Stimulated activated CD4-positive, alpha-beta T cell treated with anti-CD3 and anti-CD28 coated beads, Interleukin-4, amount 100 ng/mL, for 4 hours (primary cell): Measurements from ENCODE around the gene C17orf100.
A peak's percentile ranks its signal among the peaks of the same experiment; 100 is the strongest.
"Not testable (repeated sequence)": the region's sequence is repeated elsewhere in the genome, so short reads cannot be mapped to it uniquely, and the experiment has no call there.

Experiments
- DNase-seq, 2 experiments: peaks; one replicate each; pipeline ENCODE4 v3.0.0-alpha.2; 2020

The C17orf100 gene

DNA sequence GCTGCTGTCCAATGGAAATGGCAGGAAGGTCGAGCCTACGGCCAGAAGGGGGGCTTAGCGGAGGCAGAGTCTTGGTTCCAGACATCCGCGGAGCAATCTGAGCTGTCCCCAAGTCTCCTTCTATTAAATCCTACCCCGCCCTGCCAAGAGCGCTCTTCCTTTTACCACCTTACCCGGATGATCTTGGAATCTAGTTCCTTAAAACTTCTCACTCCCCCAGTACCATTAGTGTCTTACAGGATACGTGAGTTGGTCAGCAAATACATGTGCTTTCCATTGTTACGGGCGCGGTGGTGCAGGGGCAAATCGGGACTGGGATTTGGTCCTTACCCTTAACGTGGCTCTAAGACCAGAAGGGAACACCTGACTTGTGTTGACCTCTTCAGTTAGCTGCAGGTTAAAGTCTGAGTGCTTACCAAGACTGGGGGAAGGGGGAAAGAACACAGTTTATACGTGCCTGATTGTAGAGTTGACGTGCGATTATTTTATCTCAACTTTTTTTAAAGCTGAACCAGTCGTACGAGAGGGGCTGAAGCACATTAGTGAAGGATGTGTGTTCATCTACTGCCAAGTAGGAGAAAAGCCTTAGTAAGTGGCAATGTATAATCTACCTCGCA is 10.2 kb upstream of the C17orf100 start:
- no peak for DNase-seq

DNA sequence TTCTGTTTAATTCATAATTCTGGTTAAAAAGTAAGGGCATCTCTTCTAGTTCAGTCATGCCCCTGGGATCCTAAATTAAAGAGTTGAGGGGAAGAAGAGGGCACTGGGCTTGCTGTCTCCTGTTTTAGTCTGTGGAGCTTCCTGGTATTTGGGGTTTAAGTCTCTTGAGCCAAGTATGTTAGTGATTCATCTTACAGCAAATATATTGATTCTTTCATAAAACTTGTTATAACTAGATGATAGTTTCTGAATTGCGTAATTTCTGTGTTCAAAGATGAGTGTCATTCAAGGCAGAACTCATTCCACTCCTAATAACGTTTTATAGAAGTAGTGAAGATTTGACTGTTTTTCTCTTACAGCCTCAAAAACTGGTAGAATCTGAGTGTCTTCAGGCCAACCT is 9.0 kb upstream of the C17orf100 start:
- DNase-seq: no peak

DNA sequence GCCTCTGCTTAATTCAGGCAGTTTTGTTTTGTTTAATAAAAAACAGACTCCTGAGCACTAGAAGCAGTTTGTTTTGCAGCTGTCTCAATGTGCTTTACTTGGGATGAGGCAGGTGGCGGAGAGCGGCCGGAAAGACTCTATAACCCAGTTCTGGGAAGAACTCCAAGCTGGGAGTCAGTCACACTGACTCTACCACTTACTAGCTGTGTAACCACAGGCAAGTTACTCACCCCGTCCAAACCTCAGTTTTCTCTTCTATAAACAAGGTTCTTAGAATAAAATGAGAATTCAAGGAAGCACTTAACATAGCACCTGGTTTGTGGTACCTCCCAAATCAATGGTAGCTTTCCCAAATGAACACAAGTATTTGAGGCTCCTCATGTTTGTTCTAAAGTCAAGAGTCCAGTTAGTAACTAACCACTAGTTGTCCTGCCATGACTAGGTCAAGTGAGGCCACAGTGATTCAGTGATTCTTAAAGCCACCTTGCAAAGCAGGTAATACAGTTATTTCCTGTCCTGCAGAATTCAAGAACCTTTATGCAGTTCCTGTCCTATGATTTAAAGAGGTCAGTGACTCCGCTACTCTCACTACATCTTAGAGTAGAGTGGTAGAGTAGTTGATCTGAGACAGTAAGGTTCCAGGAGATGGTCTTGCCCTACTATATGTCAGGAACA is 8.0 kb upstream of the C17orf100 start:
- no peak for DNase-seq

DNA sequence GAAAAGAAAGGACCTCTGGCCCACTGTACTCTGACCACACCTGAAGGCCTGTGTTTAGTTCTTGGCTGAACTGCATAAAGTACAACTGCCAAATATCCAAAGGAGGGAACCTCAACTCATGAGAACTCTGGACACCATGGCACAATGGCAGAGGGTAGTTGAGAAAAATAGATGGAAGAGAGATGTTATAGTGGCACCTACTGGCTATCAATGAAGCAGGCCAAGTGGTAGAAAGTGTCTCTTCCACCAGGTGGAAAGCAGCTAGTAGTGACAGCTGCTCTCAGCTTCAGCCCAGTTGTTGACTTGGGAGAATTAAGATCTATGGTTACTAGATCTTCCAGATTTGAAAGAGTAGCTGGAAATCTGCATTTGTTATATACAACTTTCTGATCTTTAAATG is 3.4 kb upstream of the C17orf100 start:
- DNase-seq: no peak

DNA sequence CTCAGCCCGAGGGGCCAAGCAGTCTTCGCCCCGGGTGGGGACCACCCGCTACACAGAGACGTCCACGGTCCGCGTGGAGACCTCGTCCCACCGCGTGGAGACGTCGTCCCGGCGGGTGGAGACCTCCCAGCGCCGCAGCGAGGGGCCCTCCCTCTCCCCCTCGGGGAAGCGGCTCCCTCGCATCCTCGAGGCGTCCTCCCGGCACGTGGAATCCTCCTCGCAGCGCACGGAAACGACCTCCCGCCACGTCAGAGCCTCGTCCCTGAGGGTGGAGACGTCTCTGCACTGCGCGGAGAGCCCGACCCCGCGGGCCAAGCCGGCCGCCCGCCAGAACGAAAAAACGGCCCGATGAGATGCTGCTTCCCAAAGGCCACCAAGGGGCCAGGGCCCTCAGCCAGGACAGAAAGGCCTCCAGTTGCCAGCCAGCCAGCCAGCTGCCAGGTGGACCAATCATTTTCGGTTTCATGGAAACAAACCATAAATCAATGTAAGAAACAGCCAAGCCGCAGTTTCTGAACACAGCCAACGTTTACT is 424 bp downstream of the C17orf100 start:
- peak in 1 of 2 experiments; percentile 25 for DNase-seq

DNA sequence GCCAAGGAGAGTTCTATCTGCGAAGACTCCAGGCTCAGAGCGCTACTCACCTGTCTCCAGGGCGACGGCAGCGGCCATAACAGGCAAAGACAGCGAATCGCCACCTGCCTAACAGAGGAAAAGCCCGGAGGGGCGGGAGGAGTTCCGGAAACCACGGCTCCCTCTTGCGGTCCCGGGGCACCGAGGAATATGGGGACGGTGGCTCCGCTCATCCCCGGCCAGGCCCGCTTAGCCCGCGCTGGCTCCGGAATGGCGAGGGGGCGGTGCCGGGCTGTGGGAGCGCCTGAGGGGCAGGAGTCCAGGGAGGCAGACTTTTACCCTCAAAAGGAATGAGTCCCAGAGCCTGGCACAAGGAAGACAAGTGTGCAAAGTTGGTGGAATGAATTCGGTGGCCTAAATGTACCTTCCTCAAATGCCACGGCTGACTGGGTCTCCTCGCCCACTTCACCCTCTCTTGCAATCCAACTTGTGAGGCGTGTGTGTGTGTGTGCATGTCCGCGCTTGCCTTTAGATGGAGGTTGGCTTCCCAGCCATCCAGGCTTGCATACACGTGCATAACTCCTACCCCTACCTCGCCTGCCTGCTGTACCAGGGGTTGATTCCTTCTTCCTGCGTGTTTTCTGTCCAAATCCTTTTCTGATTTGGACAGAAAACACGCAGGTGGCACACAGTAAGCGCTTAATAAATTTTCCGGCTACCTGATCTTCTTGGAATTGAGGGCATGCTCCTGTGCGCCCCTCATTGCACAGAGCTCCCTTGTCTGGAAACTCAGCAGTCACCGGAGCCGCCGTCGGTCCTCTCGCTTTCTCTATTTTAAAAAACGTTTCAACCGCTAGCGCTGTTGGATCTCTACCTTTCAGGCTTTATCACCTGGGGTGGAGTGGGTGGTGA is 3.5 kb downstream of the C17orf100 start:
- DNase-seq: no peak

DNA sequence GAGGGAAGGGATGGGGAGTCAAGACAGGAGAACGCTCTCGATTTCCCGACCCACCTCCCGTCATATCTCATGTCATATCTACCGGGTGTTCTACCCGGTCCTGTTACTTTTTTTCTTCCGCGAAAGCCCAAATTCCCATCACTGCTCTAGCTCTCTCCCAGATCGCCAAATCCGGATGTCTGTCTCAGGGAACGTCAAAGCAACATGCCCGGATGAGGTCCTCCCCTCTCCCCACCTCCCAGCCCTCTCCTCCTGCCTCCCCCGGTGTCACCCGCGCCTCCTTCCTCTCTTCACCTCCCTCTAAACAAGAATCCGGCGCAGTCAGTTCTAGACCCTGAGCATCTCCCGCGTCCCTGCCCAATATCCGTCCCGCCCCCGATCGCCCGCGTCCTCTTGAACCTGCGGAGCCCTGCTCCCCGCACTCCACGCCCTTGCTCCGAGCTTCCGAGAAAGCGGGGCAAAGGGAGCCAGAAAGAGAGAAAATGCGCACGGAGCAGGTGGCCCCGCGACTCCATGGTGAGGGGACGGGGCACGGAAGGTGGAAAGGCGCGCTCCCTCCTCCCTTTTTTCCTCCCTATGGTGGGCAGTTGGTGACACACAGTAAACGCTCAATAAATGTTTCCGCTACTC is 4.3 kb downstream of the C17orf100 start:
- DNase-seq: not testable (repeated sequence)

DNA sequence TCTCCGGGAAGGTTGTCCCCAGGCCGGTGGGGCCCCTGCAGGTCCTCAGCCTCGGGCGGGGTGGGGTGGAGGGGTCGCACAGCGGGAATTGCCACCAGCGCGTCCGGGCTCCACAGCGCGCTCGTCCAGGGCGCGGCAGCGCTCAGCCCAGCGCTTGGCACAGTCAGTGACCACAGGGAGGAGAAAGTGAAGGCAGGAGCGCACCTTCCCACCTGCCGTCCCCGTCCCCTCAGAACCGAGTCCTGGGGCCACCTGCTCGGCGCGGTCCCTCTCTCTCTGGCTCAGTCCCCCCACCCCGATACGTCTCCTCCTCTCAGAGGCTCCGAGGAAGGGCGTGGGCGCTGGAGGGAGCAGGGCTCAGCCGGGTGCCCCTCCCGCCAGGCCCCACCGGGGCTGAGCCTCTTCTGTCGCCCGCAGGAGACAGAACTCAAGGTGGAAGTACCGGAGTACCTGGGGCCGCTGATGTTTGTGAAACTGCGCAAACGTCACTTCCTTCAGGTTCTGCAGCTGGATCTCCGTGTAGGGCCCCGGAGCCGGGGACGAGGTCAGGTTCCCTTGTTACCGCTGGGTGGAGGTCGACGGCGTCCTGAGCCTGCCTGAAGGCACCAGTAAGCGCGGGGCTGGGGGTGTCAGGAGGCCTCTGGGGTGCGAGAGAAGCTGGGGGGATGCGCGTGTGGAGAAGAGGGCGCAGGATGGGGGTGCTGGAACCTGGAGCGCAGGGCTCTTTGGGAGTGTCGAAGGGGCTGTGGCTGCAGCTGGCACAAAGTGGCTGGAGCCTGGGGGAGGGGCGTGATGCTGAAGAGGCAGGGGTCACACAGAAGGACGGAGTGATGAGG is 5.5 kb downstream of the C17orf100 start:
- DNase-seq: peak; percentile 51 to 52

DNA sequence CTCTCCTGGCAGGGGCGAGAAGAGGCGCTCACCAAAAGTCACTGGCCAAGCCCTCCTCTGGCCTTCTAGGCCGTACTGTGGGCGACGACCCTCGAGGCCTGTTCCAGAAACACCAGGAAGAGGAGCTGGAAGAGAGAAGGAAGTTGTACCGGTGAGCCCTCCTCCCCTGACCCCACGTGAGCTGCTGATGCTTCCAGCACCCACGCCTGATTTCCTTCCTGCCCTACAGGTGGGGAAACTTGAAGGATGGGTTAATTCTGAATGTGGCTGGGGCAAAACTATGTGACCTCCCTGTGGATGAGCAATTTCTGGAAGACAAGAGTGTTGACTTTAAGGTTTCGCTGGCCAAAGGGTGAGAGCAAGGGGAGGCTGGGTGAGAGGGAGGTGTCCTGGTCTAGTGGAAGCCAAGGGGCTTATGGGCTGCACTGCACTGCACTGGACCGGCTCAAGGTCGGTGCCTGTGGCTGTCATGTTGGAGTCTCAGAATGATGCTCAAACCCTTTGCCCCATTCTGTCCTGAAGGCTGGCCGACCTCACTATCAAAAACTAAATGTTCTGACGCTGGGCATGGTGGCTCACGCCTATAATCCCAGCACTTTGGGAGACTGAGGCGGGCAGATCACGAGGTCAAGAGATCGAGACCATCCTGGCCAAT is 6.2 kb downstream of the C17orf100 start:
- no peak for DNase-seq

DNA sequence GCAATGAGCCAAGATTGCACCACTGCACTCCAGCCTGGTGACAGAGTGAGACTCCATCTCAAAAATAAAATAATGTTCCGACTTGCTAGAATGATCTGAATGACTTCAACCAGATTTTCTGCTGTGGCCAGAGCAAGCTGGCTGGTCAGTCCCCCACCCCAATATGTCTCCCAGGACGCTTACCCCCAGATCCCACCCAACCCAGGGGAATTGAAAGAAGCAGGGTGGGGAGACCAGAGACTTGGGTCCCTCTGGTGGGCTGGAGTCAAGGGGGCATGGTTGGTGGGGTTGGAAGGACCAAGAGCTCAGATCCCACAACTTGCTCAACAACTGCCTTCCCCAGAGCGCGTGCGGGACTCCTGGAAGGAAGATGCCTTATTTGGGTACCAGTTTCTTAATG is 6.8 kb downstream of the C17orf100 start:
- DNase-seq: not testable (repeated sequence)

- no peak for DNase-seq
These were observed 8.5 kb downstream of the C17orf100 start for GRCh38 chr17:6660101-6660500.

DNA sequence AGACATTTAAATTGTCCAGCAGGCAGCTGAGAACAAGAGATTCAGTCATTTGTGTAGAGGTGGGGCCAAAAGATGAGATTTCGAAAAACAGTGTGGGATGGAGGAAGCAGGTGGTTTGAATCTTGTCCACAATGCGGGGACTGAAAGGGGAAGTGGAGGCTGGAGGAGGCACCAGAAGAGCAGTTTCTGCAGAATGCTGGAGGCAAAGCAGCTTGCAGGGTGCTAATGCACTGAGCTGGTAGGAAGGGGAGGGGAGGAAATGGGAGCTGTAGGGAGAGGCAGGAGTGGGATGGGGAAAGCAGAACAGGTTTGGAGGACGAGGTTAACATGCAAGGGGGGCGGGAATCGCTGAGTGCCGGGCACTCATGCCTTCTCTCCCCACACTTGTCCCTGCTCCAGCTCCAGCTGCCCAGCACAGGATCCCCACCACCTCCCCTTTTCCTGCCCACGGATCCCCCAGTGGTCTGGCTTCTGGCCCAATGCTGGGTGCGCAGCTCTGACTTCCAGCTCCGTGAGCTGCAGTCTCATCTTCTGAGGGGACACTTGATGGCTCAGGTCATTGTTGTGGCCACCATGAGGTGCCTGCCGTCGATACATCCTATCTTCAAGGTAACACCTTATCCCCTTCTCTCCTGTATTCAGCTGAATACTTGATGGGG is 9.4 kb downstream of the C17orf100 start:
- no peak for DNase-seq

DNA sequence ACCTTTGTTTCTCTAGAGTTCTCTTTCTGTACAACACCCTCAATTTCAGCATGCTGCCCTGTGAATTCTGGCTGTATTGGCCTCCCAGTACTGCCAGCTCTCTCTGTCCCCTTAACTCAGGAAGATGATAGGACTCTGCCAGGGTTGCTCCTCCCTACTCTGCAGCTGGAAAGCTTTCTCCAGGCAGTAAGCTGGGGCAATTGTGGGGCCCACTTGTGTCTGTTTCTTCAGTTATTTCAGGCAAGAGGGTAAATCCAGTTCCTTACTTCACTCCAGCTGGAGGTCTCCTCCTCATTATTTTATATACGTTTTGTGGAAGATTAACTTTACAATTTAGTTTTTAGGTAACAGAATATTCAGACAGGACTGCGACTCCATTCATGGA is 9.9 kb downstream of the C17orf100 start:
- no peak for DNase-seq

- not testable (repeated sequence) for DNase-seq
These were observed 11.6 kb downstream of the C17orf100 start for GRCh38 chr17:6663200-6663599.

- DNase-seq: peak; percentile 32 to 45
These were observed 14.5 kb downstream of the C17orf100 start for GRCh38 chr17:6666077-6666521.

DNA sequence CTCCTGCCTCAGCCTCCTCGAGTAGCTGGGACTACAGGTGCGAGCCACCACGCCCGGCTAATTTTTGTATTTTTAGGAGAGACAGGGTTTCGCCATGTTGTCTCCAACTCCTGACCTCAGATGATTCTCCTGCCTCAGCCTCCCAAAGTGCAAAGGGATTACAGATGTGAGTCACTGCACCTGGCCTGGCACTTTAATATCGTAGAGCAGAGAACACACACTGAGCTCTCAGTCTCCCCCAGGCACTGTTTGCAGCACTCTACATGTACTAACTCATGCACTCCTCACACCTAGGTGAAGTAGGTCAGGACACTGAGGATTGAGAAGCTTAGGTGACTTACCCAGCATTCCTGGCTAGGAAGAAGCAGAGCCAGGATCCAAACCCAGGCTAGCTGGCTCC is 15.0 kb downstream of the C17orf100 start:
- DNase-seq: no peak

DNA sequence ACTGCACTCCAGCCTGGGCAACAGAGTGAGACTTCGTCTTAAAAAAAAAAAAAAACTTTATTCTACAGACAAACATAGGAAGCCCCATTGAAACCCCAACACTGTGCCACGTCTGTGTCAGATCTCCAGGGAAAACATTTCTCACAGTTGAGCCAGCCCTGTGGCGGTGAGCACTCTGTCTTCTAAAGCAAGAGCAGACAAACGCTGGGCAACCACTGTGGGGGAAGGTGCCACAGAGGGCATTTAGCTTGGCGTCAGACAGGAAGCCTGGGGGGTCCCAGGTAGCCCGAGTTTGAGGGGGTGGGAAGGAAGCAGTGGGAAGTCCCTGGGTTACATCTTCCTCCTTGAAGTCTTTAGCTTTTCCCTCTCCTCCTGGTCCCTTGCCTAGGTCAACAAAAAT is 16.0 kb downstream of the C17orf100 start:
- no peak for DNase-seq

DNA sequence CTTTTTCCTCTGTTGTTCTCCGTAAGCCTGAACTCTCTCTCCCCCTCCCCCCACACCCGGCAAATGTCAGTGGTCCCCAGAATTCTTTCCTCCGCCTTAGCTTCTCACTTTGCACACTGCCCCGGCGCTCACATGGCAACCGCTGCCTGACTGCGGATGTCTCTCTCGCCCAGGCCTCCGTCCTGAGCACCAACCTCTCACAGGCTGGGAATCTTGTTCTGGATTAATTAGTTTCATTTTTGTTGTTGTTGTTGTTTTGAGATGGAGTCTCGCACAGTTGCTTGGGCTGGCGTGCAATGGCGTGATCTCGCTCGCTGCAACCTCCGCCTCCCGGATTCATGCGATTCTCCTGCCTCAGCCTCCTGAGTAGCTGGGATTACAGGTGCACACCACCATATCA is 16.7 kb downstream of the C17orf100 start:
- no peak for DNase-seq

- DNase-seq: no peak
These were observed 17.3 kb downstream of the C17orf100 start for GRCh38 chr17:6668727-6669425.

DNA sequence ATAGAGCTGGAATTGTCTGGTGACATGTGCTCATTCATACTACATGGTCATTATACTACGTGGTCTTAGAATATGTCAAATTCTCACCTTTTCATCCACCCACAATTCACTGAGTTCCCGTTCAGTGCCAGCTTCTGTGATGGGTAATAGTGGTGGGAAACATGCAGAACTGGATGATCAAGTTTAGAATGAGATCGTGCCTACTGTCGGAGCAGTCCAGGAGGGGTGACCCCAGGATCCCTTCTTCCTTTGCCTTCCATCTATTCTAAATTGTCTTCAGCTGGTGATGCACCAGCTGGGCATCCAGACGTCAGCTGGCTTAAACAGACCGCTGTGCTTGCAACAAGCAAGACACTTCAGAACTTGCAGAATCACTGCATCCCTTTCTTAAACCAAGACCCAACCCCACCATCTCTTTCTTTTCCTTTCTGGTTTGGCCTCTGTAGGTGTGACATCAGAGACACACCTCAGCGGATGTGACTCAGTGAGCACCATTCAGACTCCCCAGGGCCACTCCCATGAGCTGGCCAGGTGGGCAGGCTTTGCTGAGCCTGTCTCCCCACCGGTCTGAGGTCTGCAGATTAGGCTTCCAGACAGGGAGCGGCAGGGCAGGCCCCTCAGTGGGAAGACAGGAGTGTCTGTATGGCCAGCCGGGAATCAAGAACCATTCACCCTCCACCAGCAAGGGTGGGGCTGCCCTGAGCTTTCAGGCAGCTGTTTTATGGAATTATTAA is 18.1 kb downstream of the C17orf100 start:
- DNase-seq: no peak
